H1 (cell line): Measurements from ENCODE around the gene NPIPB8. TPM values are rescaled to one million over a fixed set of nuclear protein-coding genes. Genes with fewer than 3 reads are reported as not detected.

Experiments used
- ASH2L ChIP-seq: fragments of 200-600, 300-600 bp; sonication (generic); IDR thresholded peaks from one replicate; pipeline ENCODE4 v1.7.1; 2017; ENCODE audit warnings: low read length
- CEBPB ChIP-seq: IDR thresholded peaks from 2 replicates; pipeline ENCODE4 v1.6.1; 2012; ENCODE audit warnings: low read depth, low read length
- CHD1 ChIP-seq: IDR thresholded peaks from 2 replicates; pipeline ENCODE4 v1.6.1; 2012; ENCODE audit warnings: low read depth, low read length, improper control_type of control experiment
- CHD7 ChIP-seq: fragments of 300-600 bp; sonication (generic); IDR thresholded peaks from 2 replicates; pipeline ENCODE4 v1.7.1; 2012; ENCODE audit warnings: low read length, moderate library complexity, mild to moderate bottlenecking, inconsistent platforms; ENCODE audit not compliant: insufficient replicate concordance
- CTBP2 ChIP-seq: IDR thresholded peaks from 2 replicates; pipeline ENCODE4 v1.7.0; 2011; ENCODE audit warnings: borderline replicate concordance, mild to moderate bottlenecking, moderate library complexity, mixed read lengths, low read length; ENCODE audit not compliant: insufficient read depth, insufficient read length
- EGR1 ChIP-seq: IDR thresholded peaks from 2 replicates; pipeline ENCODE4 v1.6.1; 2011; ENCODE audit warnings: low read depth, low read length, borderline replicate concordance
- JUND ChIP-seq: IDR thresholded peaks from 2 replicates; pipeline ENCODE4 v1.6.1; 2011; ENCODE audit warnings: mild to moderate bottlenecking, improper control_type of control experiment, low read length
- RFX5 ChIP-seq: IDR thresholded peaks from 2 replicates; pipeline ENCODE4 v1.6.1; 2011; ENCODE audit warnings: low read depth, low read length, improper control_type of control experiment, borderline replicate concordance
- SAP30 ChIP-seq: fragments of 300-600 bp; sonication (generic); IDR thresholded peaks from 2 replicates; pipeline ENCODE4 v1.7.1; 2012; ENCODE audit warnings: low read length, moderate library complexity, mild to moderate bottlenecking, inconsistent platforms; ENCODE audit not compliant: insufficient read depth, insufficient replicate concordance
- SRF ChIP-seq: IDR thresholded peaks from 2 replicates; pipeline ENCODE4 v1.6.1; 2011; ENCODE audit warnings: mild to moderate bottlenecking, low read depth, low read length, moderate library complexity
- polyA plus RNA-seq, 7 experiments: library from polyadenylated mRNA; depleted of rRNA in 3 of 7; stranded (reverse) in 5 of 7; unstranded in 2 of 7; fragments of >200 nt in 5 of 7; fragments of 200-250 nt in 2 of 7; gene quantifications; 1 replicate in 5 of 7; 2 replicates in 1 of 7; 4 replicates in 1 of 7; pipeline versions ENCODE4 v1.2.1 to v1.2.3, GENCODE V29; 2011 to 2013; ENCODE audit warnings: missing spikeins in 2 of 7, mixed read lengths in 2 of 7
- total RNA-seq: library from RNA; stranded (reverse); fragmentation: NEBNext Ultra II Directional; extraction: Animal tissue kit (Norgen Biotek cat#: 25700); gene quantifications from 2 replicates; pipeline ENCODE4 v1.2.1, GENCODE V29; 2021

NPIPB8 gene
- total and polyA plus RNA-seq, 2 of the 8 experiments (the other 6 are each of a cell fraction or from before 2014, with no cell fraction given): 0.05 TPM; not detected in 1

GRCh38 chr16:28590384-28591340, 47.2 kb upstream of the NPIPB8 start (continued):
- TF ChIP-seq CHD7: no peak
- TF ChIP-seq ASH2L: no peak
- no peak for TF ChIP-seq CEBPB
- no peak for TF ChIP-seq SRF
- no peak for TF ChIP-seq RFX5
- TF ChIP-seq CHD1: no peak
- no peak for TF ChIP-seq CTBP2
- no peak for TF ChIP-seq EGR1
- TF ChIP-seq JUND: no peak
- no peak for TF ChIP-seq SAP30
